A673 (cell line): ENCODE measurements around the gene ABCA4. TPM values are rescaled to one million over a fixed set of nuclear protein-coding genes. Genes with fewer than 3 reads are reported as not detected.

Source experiments
- BruUV-seq: library from RNA; stranded (reverse); fragments of 400-500 nt; replicated peaks from 2 replicates; lab custom pipeline; 2021; lab: Mats Ljungman, UMichigan
- CTCF ChIA-PET: fragments of 300-600 bp; sonication (Branson Sonifier 250); formaldehyde crosslinking; loops from one replicate; lab custom pipeline; 2022; ENCODE audit warnings: antibody characterized with exemption; lab: Charles Lee
- POLR2A ChIA-PET: fragments of 300-600 bp; sonication (Branson Sonifier 250); formaldehyde crosslinking; loops from one replicate; lab custom pipeline; 2022; ENCODE audit warnings: antibody characterized with exemption; ENCODE audit not compliant: low non-redundant PET; lab: Charles Lee
- DNase-seq: peaks from one replicate; pipeline ENCODE4 v3.0.0-alpha.2; 2015; ENCODE audit warnings: low spot score
- H3K27ac ChIP-seq: fragments of 200-600 bp; sonication (generic); 2 replicates; pipeline ENCODE4 v1.5.1; 2016; ENCODE audit warnings: mixed run types, low read depth, mild to moderate bottlenecking, mixed read lengths, antibody characterized with exemption, low read length; ENCODE audit not compliant: poor library complexity, severe bottlenecking
- H3K27me3 ChIP-seq: fragments of 200-600 bp; sonication (generic); replicated peaks from 2 replicates; pipeline ENCODE4 v1.6.1; 2017; ENCODE audit warnings: mixed run types, low read depth, mild to moderate bottlenecking, mixed read lengths, antibody characterized with exemption, low read length; ENCODE audit not compliant: insufficient read depth, poor library complexity
- H3K36me3 ChIP-seq: fragments of 200-600 bp; sonication (generic); 2 replicates; pipeline ENCODE4 v1.6.1; 2016; ENCODE audit warnings: mixed run types, mild to moderate bottlenecking, mixed read lengths, antibody characterized with exemption, low read length; ENCODE audit not compliant: insufficient read depth, poor library complexity, severe bottlenecking
- H3K4me1 ChIP-seq: fragments of 200-600 bp; sonication (generic); 2 replicates; pipeline ENCODE4 v1.6.1; 2017; ENCODE audit warnings: mixed run types, mild to moderate bottlenecking, mixed read lengths, antibody characterized with exemption, low read length; ENCODE audit not compliant: insufficient read depth, poor library complexity, severe bottlenecking
- H3K4me3 ChIP-seq: fragments of 200-600 bp; sonication (generic); 2 replicates; pipeline ENCODE4 v1.5.1; 2016; ENCODE audit warnings: low read depth, mixed run types, mild to moderate bottlenecking, mixed read lengths, low read length; ENCODE audit not compliant: poor library complexity, severe bottlenecking
- H3K9me3 ChIP-seq: fragments of 200-600 bp; sonication (generic); 2 replicates; pipeline ENCODE4 v1.6.1; 2016; ENCODE audit warnings: mixed run types, low read depth, mild to moderate bottlenecking, mixed read lengths, antibody characterized with exemption, low read length; ENCODE audit not compliant: poor library complexity, severe bottlenecking
- CTCF ChIP-seq: fragments of 300-800, 200-600 bp; sonication (generic); conservative IDR thresholded peaks from 2 replicates; pipeline ENCODE4 v1.5.1; 2017; ENCODE audit warnings: low read depth, mild to moderate bottlenecking, antibody characterized with exemption, low read length, moderate library complexity, mixed read lengths
- EZH2 ChIP-seq: fragments of 200-600 bp; sonication (generic); IDR thresholded peaks from 2 replicates; pipeline ENCODE4 v1.6.1; 2017; ENCODE audit warnings: borderline replicate concordance, low read depth, mild to moderate bottlenecking, mixed read lengths, antibody characterized with exemption, low read length; ENCODE audit not compliant: poor library complexity, severe bottlenecking
- intact Hi-C: fragments of 100-400 bp; cut with micrococcal nuclease; formaldehyde crosslinking; loops from one replicate; pipeline ENCODE4 v1.10.0; 2022; ENCODE audit not compliant: unreplicated experiment
- total RNA-seq: library from RNA; stranded (reverse); gene quantifications from 2 replicates; pipeline ENCODE4 v1.2.3, GENCODE V29; 2021

ABCA4 gene
- total RNA-seq, 1 experiment from 2014 or later, result 0.09 TPM

GRCh38 chr1:94142022-94142421 is 21.1 kb upstream of the ABCA4 start:
- CTCF ChIA-PET, result no interaction called here
- no TSS peak for BruUV-seq
- no peaks in the 10 kb centered on the region for H3K27me3 ChIP-seq
- POLR2A ChIA-PET, result interaction anchor here (0.6 kb wide), 1 partner anchor 873 kb away, joined by 4 read pairs; no protein-coding TSS in a partner anchor
- H3K9me3 ChIP-seq, result no peaks in the 10 kb centered on the region
- H3K27ac ChIP-seq, result no peak overlapping the region
- intact Hi-C loops, result no loop called here
- no peak overlapping the region for H3K4me3 ChIP-seq
- no peak for DNase-seq
- H3K36me3 ChIP-seq, result no peaks in the 10 kb centered on the region
- TF ChIP-seq EZH2 (no peak), CTCF (no peak)
- no peaks in the 10 kb centered on the region for H3K4me1 ChIP-seq

DNA sequence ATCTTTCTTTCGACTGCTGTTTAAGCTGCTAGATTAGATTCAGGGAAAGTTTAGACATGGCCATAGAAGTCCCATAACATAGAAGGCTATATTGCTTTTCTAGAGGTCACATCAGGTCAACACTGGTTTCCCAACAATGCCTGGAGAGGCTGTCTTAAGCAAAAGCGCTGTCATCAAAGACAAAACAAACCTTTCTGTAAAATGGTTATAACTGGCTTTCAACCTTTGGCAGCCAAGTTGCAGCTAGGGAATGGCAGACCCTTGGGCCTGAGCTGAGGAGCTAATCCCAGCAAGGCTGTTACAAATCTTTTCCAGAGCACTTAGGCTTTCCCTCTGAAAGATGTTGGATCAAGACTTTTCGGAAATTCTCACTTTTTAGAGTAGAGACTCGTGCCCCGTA is 11.2 kb upstream of the ABCA4 start:
- H3K9me3 ChIP-seq, result no peaks in the 10 kb centered on the region
- CTCF ChIA-PET, result interaction anchor here (0.6 to 1.3 kb wide), 2 partner anchors 92 to 147 kb away, joined by 3 read pairs; no protein-coding TSS in a partner anchor
- H3K4me1 ChIP-seq, result no peaks in the 10 kb centered on the region
- DNase-seq, result no peak
- H3K4me3 ChIP-seq, result no peak overlapping the region
- no peak overlapping the region for H3K27ac ChIP-seq
- intact Hi-C loops, result no loop called here
- POLR2A ChIA-PET, result no interaction called here
- H3K36me3 ChIP-seq, result no peaks in the 10 kb centered on the region
- no peaks in the 10 kb centered on the region for H3K27me3 ChIP-seq
- TF ChIP-seq EZH2 (no peak), CTCF (no peak)
- BruUV-seq, result no TSS peak

- no TSS peak for BruUV-seq
- no peak overlapping the region for H3K4me3 ChIP-seq
- H3K27ac ChIP-seq, result no peak overlapping the region
- TF ChIP-seq CTCF (no peak), EZH2 (no peak)
- H3K27me3 ChIP-seq, result no peaks in the 10 kb centered on the region
- H3K9me3 ChIP-seq, result no peaks in the 10 kb centered on the region
- no peak for DNase-seq
- intact Hi-C loops, result no loop called here
- H3K4me1 ChIP-seq, result no peaks in the 10 kb centered on the region
- CTCF ChIA-PET, result interaction anchor here (1.3 kb wide), 1 partner anchor 91 kb away, joined by 3 read pairs; no protein-coding TSS in a partner anchor
- POLR2A ChIA-PET, result no interaction called here
- H3K36me3 ChIP-seq, result no peaks in the 10 kb centered on the region
These were observed 10.1 kb upstream of the ABCA4 start for GRCh38 chr1:94130851-94131595.
